IMR-90 (cell line): Measurements from ENCODE around the gene PRIMA1. TPM values are rescaled to one million over a fixed set of nuclear protein-coding genes. Genes with fewer than 3 reads are reported as not detected.

Experiments
- ATAC-seq: fragments of 200-7000 bp; cut with Tn5 transposase; 2 replicates; pipeline ENCODE4 v1.9.1; 2020; ENCODE audit warnings: low read depth, mild to moderate bottlenecking, moderate library complexity
- BruUV-seq: library from RNA; stranded (reverse); fragments of 400-500 nt; replicated peaks from 2 replicates; lab custom pipeline; 2021; lab: Mats Ljungman, UMichigan
- CTCF ChIA-PET: fragments of 300-600 bp; formaldehyde crosslinking; extraction: SDS; loops from one replicate; lab custom pipeline; 2021; ENCODE audit warnings: antibody characterized with exemption; lab: Yijun Ruan, JAX
- POLR2A ChIA-PET: fragments of 300-600 bp; sonication (Branson Sonifier 250); formaldehyde crosslinking; loops from one replicate; lab custom pipeline; 2022; ENCODE audit warnings: antibody characterized with exemption; ENCODE audit not compliant: unreplicated experiment; lab: Charles Lee
- DNase-seq: peaks from one replicate; pipeline ENCODE4 v3.0.0; 2013
- H2AFZ ChIP-seq: replicated peaks from 2 replicates; pipeline ENCODE3; 2013; ENCODE audit warnings: low read length, mild to moderate bottlenecking; ENCODE audit not compliant: poor library complexity
- H2AK5ac ChIP-seq: 2 replicates; pipeline ENCODE4 v1.6.1; 2013; ENCODE audit warnings: low read depth, low read length, inconsistent platforms
- H2AK9ac ChIP-seq: replicated peaks from 2 replicates; pipeline ENCODE3; 2013; ENCODE audit warnings: mild to moderate bottlenecking, low read depth, low read length, moderate library complexity; ENCODE audit not compliant: poor library complexity
- H2BK120ac ChIP-seq: 2 replicates; pipeline ENCODE4 v1.6.1; 2013; ENCODE audit warnings: low read depth, low read length, inconsistent platforms
- H2BK15ac ChIP-seq: 3 replicates; pipeline ENCODE4 v1.6.1; 2013; ENCODE audit warnings: low read depth, low read length, inconsistent platforms
- H2BK20ac ChIP-seq: 2 replicates; pipeline ENCODE4 v1.6.1; 2013; ENCODE audit warnings: low read depth, mild to moderate bottlenecking, inconsistent platforms, low read length, moderate library complexity
- H2BK5ac ChIP-seq: 2 replicates; pipeline ENCODE4 v1.6.1; 2013; ENCODE audit warnings: mild to moderate bottlenecking, low read depth, low read length, inconsistent platforms; ENCODE audit not compliant: poor library complexity, severe bottlenecking
- H3K14ac ChIP-seq: replicated peaks from 2 replicates; pipeline ENCODE4 v1.6.1; 2013; ENCODE audit warnings: low read depth, low read length, inconsistent platforms
- H3K18ac ChIP-seq: 2 replicates; pipeline ENCODE4 v1.6.1; 2013; ENCODE audit warnings: low read depth, low read length, control low read depth
- H3K23ac ChIP-seq: 2 replicates; pipeline ENCODE4 v1.6.1; 2013; ENCODE audit warnings: low read depth, low read length, inconsistent platforms
- H3K27ac ChIP-seq: 2 replicates; pipeline ENCODE4 v1.5.1; 2013; ENCODE audit warnings: mild to moderate bottlenecking, control low read depth, low read length; ENCODE audit not compliant: insufficient read depth
- H3K27me3 ChIP-seq: 2 replicates; pipeline ENCODE4 v1.6.1; 2013; ENCODE audit warnings: low read length; ENCODE audit not compliant: control insufficient read depth, insufficient read depth
- H3K36me3 ChIP-seq: 2 replicates; pipeline ENCODE4 v1.6.1; 2013; ENCODE audit warnings: low read length, mixed read lengths; ENCODE audit not compliant: control insufficient read depth, insufficient read depth
- H3K4ac ChIP-seq: 2 replicates; pipeline ENCODE4 v1.6.1; 2013; ENCODE audit warnings: low read depth, low read length, inconsistent platforms
- H3K4me1 ChIP-seq: 2 replicates; pipeline ENCODE4 v1.6.1; 2013; ENCODE audit warnings: low read length, mixed read lengths; ENCODE audit not compliant: control insufficient read depth, insufficient read depth
- H3K4me2 ChIP-seq: 2 replicates; pipeline ENCODE4 v1.6.1; 2013; ENCODE audit warnings: low read depth, mild to moderate bottlenecking, control low read depth, low read length, moderate library complexity
- H3K4me3 ChIP-seq: 2 replicates; pipeline ENCODE4 v1.5.1; 2013; ENCODE audit warnings: low read depth, mild to moderate bottlenecking, control low read depth, low read length, moderate library complexity; ENCODE audit not compliant: insufficient read depth
- H3K56ac ChIP-seq: 2 replicates; pipeline ENCODE4 v1.6.1; 2013; ENCODE audit warnings: low read length, inconsistent platforms; ENCODE audit not compliant: insufficient read depth; ENCODE audit errors: extremely low read depth
- H3K79me1 ChIP-seq, 2 experiments: 2 replicates each; pipeline ENCODE4 v1.6.1; 2013; ENCODE audit warnings: low read length in 2 of 2, inconsistent platforms in 1 of 2, low read depth in 1 of 2
- H3K9ac ChIP-seq: 2 replicates; pipeline ENCODE4 v1.6.1; 2013; ENCODE audit warnings: low read depth, low read length, control low read depth
- H3K9me1 ChIP-seq: 2 replicates; pipeline ENCODE4 v1.6.1; 2013; ENCODE audit warnings: low read length, inconsistent platforms; ENCODE audit not compliant: insufficient read depth
- H3K9me3 ChIP-seq: 2 replicates; pipeline ENCODE4 v1.6.1; 2013; ENCODE audit warnings: low read length; ENCODE audit not compliant: control insufficient read depth, insufficient read depth
- H4K20me1 ChIP-seq: 2 replicates; pipeline ENCODE4 v1.6.1; 2013; ENCODE audit warnings: low read length, inconsistent platforms; ENCODE audit not compliant: insufficient read depth
- H4K5ac ChIP-seq: 2 replicates; pipeline ENCODE4 v1.6.1; 2013; ENCODE audit warnings: mild to moderate bottlenecking, low read depth, low read length, control low read depth
- H4K8ac ChIP-seq, 2 experiments: 2 replicates each; pipeline ENCODE4 v1.6.1; 2013; ENCODE audit warnings: low read depth in 2 of 2, low read length in 2 of 2, control low read depth in 1 of 2, inconsistent platforms in 1 of 2
- H4K91ac ChIP-seq: 2 replicates; pipeline ENCODE4 v1.6.1; 2013; ENCODE audit warnings: low read depth, low read length, inconsistent platforms; ENCODE audit not compliant: insufficient read depth
- CEBPB ChIP-seq: IDR thresholded peaks from 2 replicates; pipeline ENCODE4 v1.6.1; 2012; ENCODE audit warnings: low read depth, low read length, improper control_type of control experiment
- CHD1 ChIP-seq: IDR thresholded peaks from 2 replicates; pipeline ENCODE4 v1.6.1; 2012; ENCODE audit warnings: low read depth, low read length, improper control_type of control experiment
- FOS ChIP-seq: fragments of 150-350 bp; IDR thresholded peaks from 2 replicates; pipeline ENCODE4 v1.6.1; 2016; ENCODE audit warnings: low read depth, low read length
- MAFK ChIP-seq: IDR thresholded peaks from 2 replicates; pipeline ENCODE4 v1.6.1; 2012; ENCODE audit warnings: low read depth, low read length, improper control_type of control experiment
- MAZ ChIP-seq: IDR thresholded peaks from 2 replicates; pipeline ENCODE4 v1.6.1; 2012; ENCODE audit warnings: low read depth, mild to moderate bottlenecking, low read length, improper control_type of control experiment, moderate library complexity, borderline replicate concordance
- NFE2L2 ChIP-seq: fragments of 150-350 bp; IDR thresholded peaks from 2 replicates; pipeline ENCODE4 v1.6.1; 2016; ENCODE audit warnings: low read depth, mild to moderate bottlenecking, low read length
- POLR2A ChIP-seq: IDR thresholded peaks from 2 replicates; pipeline ENCODE4 v1.6.1; 2012; ENCODE audit warnings: mild to moderate bottlenecking, low read depth, low read length
- RFX5 ChIP-seq: IDR thresholded peaks from 2 replicates; pipeline ENCODE4 v1.8.0; 2012; ENCODE audit warnings: low read depth, mild to moderate bottlenecking, low read length, moderate library complexity
- SMC3 ChIP-seq: fragments of 150-350 bp; IDR thresholded peaks from 2 replicates; pipeline ENCODE4 v1.6.1; 2016; ENCODE audit warnings: low read depth, mild to moderate bottlenecking, antibody characterized with exemption, low read length, moderate library complexity
- WGBS, 2 experiments: methylation state at CpG; one replicate each; pipeline versions ENCODE4 v1.1.5 to v1.1.7; 2013; ENCODE audit warnings: missing lambda C conversion rate in 2 of 2; ENCODE audit not compliant: insufficient read length in 1 of 2; ENCODE audit errors: extremely low coverage in 2 of 2; 5-methylcytosine and 5-hydroxymethylcytosine counted together
- dilution Hi-C: fragments of 300-500 bp; cut with HindIII; formaldehyde crosslinking; loops from one replicate; pipeline ENCODE4 v1.14.3; 2018; ENCODE audit warnings: low sequenced_read_pairs; ENCODE audit not compliant: unreplicated experiment
- in situ Hi-C: fragments of 300-500 bp; cut with MboI; formaldehyde crosslinking; loops from 3 replicates; pipeline ENCODE4 v1.14.3; 2019; ENCODE audit warnings: low sequenced_read_pairs, inconsistent platforms, mixed read lengths
- intact Hi-C: fragments of 100-400 bp; cut with micrococcal nuclease; formaldehyde crosslinking; loops from 2 replicates; pipeline ENCODE4 v1.10.0; 2022
- polyA plus RNA-seq, 3 experiments: library from polyadenylated mRNA; depleted of rRNA; stranded (reverse); fragments of >200 nt; gene quantifications; 2 replicates each; pipeline ENCODE4 v1.2.3, GENCODE V29; 2012; ENCODE audit warnings: low replicate concordance in 1 of 3
- total RNA-seq: library from RNA; depleted of rRNA; stranded (reverse); fragments of >200 nt; gene quantifications from 2 replicates; pipeline ENCODE4 v1.2.3, GENCODE V29; 2012

Gene PRIMA1
- total and polyA plus RNA-seq, 2 of the 4 experiments (the other 2 are of a cell fraction): not detected

GRCh38 chr14:93719256-93719655 lies 69.0 kb downstream of the PRIMA1 start:
- H2BK5ac ChIP-seq: no peak overlapping the region
- H3K9ac ChIP-seq: no peak overlapping the region
- BruUV-seq: no TSS peak
- H3K23ac ChIP-seq: no peak overlapping the region
- peaks cover 23% of the 10 kb centered on the region for H3K9me3 ChIP-seq
- H3K27me3 ChIP-seq: no peaks in the 10 kb centered on the region
- no peak overlapping the region for H2BK120ac ChIP-seq
- dilution Hi-C loops (no loop called here), intact Hi-C loops (no loop called here), in situ Hi-C loops (no loop called here)
- H3K79me1 ChIP-seq: no peaks in the 10 kb centered on the region
- no peaks in the 10 kb centered on the region for H3K36me3 ChIP-seq
- no peak overlapping the region for H3K27ac ChIP-seq
- no peak overlapping the region for H2AK9ac ChIP-seq
- no peak overlapping the region for H2BK15ac ChIP-seq
- no peak overlapping the region for H3K4me3 ChIP-seq
- TF ChIP-seq CEBPB (no peak), FOS (no peak), NFE2L2 (no peak), CHD1 (no peak), POLR2A (no peak), MAZ (no peak), RFX5 (no peak), MAFK (no peak), SMC3 (no peak)
- no peak overlapping the region for H3K4me2 ChIP-seq
- WGBS, 2 experiments: no CpG with 5 or more reads among the region's 3 CpGs
- H4K5ac ChIP-seq: no peak overlapping the region
- POLR2A ChIA-PET: no interaction called here
- no peaks in the 10 kb centered on the region for H4K20me1 ChIP-seq
- no peak overlapping the region for H3K56ac ChIP-seq
- H4K91ac ChIP-seq: no peak overlapping the region
- no peak overlapping the region for H4K8ac ChIP-seq
- H3K18ac ChIP-seq: no peak overlapping the region
- H2AK5ac ChIP-seq: no peak overlapping the region
- H3K9me1 ChIP-seq: no peaks in the 10 kb centered on the region
- no peak overlapping the region for H2BK20ac ChIP-seq
- H3K4ac ChIP-seq: no peak overlapping the region
- no peak overlapping the region for H3K14ac ChIP-seq
- ATAC-seq (no peak), DNase-seq (no peak)
- no peaks in the 10 kb centered on the region for H3K4me1 ChIP-seq
- CTCF ChIA-PET: no interaction called here
- H2AFZ ChIP-seq: no peak overlapping the region
